ENCODE results near the gene PAX6. TPM values are rescaled to one million over a fixed set of nuclear protein-coding genes. Genes with fewer than 3 reads are reported as not detected.

PAX6 gene
- total RNA-seq, 1 donor from 2014 or later: not detected

DNA sequence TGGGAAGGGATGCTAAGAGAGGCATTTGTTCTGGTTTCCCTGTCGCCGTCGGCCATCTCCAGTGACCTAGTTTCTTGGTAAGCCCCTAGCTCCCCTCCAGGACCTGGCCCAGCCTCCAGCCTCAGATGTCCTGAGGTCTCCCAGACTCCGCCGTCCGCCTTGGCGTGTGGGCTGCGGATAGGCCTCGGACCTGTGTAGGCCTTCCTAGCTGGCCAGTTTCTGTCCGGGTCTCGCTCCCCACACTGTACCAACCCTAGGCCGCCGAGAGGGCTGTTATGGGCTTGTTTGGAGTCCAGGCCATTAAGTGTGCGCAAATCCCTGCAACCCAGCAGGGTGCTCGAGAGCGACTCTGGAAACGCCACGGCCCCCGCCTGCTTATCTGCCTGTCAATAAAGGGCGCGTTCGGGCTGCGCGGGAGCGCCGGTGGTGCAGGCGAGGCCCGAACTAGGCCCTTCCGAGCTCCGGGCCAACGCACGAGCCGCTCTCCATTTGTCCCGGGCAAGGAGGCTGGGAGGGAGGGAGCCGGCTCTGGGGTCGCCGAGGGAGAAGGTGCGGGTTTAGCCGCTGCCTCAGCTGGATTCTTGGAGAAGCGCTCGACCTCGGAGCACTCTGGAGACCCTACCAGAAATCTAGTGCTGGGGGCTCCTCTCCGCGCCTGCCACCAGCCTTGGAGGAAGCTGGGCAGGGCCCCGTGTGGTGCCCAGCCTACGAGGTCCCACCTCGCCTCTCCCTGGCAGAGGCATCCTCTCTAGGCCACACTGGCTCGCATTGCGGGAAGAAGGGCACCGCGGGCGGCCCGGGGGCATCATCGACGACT lies 8.7 kb upstream of the PAX6 start:
- H3K9me3 Mint-ChIP-seq: no peaks in the 10 kb centered on the region
- peaks cover 75% of the 10 kb centered on the region for H3K27me3 Mint-ChIP-seq (ENCODE audit: low read depth)
- H3K27ac Mint-ChIP-seq: no peak overlapping the region
- H3K36me3 Mint-ChIP-seq (ENCODE audit: low read depth): no peaks in the 10 kb centered on the region
- intact Hi-C loops (cut with micrococcal nuclease): loop anchor here (10.0 kb wide), 3 partner anchors 135 to 515 kb away; no protein-coding TSS in a partner anchor
- no peak for DNase-seq (ENCODE audit: low spot score)
- no peaks in the 10 kb centered on the region for H3K4me1 Mint-ChIP-seq (ENCODE audit: low read depth)
- no peak overlapping the region for H3K4me3 Mint-ChIP-seq (ENCODE audit: low read depth)

DNA sequence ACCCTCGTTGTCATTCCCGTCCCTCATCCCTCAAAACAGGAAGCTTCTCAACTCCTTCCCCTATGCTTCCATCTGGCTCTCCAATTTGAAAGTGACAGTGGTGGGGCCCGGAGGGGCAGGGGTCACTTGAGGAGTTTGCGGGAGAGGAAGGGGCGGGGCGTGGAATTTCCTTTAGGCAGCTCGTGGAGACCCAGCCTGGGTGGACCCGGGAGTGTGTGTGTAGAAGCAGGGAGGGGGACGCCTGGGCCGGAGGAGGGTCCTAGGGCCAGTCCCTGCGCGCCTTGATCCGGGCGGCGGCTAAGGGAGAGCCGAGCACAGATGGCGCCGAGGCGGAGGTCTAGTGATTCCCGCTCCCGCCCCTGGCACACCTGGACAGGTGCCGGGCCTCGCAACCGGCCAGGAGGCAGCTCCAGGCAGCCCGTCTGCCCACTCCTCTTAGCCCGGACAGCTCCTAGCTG lies 7.8 kb upstream of the PAX6 start:
- no peak for DNase-seq (ENCODE audit: low spot score)

DNA sequence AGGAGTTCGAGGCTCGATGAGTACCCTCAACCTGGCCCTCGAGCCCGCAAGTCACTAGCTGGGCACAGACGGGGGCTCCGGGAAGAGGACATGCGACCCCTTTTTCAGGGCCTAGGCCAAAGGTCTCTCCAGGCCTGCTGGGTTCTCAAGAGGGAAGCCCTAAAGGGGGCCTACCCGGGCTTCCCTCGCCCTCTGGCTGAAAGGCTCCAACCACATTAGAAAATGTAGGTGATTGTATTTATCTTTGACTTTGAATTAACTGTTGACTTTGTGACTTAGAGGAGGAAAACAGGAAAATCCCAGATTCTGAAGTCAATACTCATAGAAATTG lies 7.3 kb upstream of the PAX6 start:
- H3K27me3 Mint-ChIP-seq (ENCODE audit: low read depth): peaks cover 76% of the 10 kb centered on the region
- no peaks in the 10 kb centered on the region for H3K9me3 Mint-ChIP-seq
- H3K27ac Mint-ChIP-seq: no peak overlapping the region
- no peak overlapping the region for H3K4me3 Mint-ChIP-seq (ENCODE audit: low read depth)
- no peaks in the 10 kb centered on the region for H3K4me1 Mint-ChIP-seq (ENCODE audit: low read depth)
- intact Hi-C loops (cut with micrococcal nuclease): loop anchor here (1.0 to 10.0 kb wide), 2 partner anchors 8 to 334 kb away; no protein-coding TSS in a partner anchor
- H3K36me3 Mint-ChIP-seq (ENCODE audit: low read depth): no peaks in the 10 kb centered on the region
- no peak for DNase-seq (ENCODE audit: low spot score)

More for the DNA sequence above, 7.8 kb upstream of the PAX6 start:
- no peaks in the 10 kb centered on the region for H3K9me3 Mint-ChIP-seq
- intact Hi-C loops (cut with micrococcal nuclease): loop anchor here (1.0 to 10.0 kb wide), 2 partner anchors 7 to 334 kb away; no protein-coding TSS in a partner anchor
- H3K27me3 Mint-ChIP-seq (ENCODE audit: low read depth): peaks cover 74% of the 10 kb centered on the region
- no peaks in the 10 kb centered on the region for H3K36me3 Mint-ChIP-seq (ENCODE audit: low read depth)
- H3K27ac Mint-ChIP-seq: no peak overlapping the region
- H3K4me1 Mint-ChIP-seq (ENCODE audit: low read depth): no peaks in the 10 kb centered on the region
- no peak overlapping the region for H3K4me3 Mint-ChIP-seq (ENCODE audit: low read depth)

DNA sequence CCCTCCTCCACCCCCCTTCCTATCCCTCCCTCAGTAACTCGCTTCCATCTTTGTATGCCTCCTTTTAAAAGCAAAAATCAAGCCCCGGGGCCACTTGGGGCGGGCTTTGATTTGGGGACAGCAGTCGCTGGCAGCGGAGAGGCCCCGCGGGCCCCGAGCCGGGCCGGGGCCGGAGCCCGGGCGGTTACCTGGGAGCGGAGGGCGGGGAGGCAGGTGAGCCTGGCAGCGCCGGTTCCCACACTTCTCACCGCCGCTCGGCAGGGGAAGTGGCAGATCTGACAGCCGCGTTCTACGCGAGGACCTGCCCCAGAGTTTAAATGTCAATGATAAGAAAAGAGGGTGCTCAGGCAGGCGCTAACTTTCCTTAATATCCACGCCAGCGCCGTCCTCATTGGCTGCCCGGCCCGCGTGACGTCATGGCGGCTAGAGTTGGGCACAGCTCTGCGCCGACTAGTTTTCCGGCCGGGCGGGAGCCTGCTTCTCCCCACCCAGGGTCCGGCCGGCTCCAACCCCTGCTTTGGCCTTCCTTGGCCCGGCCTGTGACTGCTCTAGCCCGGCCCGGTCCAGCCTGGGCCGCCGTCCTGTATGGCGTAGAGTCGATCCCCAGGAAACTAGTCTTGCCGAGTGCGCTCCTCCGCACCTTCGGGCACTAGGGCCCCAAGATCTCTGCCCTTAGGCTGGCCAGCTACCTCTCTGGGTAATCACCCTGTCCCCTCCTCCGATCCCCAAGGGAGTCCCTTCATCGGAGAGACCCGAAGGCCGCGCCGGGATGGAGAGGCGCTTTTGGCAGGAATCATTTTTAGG lies 6.7 kb upstream of the PAX6 start:
- H3K36me3 Mint-ChIP-seq (ENCODE audit: low read depth): no peaks in the 10 kb centered on the region
- H3K4me1 Mint-ChIP-seq (ENCODE audit: low read depth): no peaks in the 10 kb centered on the region
- H3K9me3 Mint-ChIP-seq: no peaks in the 10 kb centered on the region
- H3K27ac Mint-ChIP-seq: no peak overlapping the region
- H3K4me3 Mint-ChIP-seq (ENCODE audit: low read depth): no peak overlapping the region
- no peak for DNase-seq (ENCODE audit: low spot score)
- H3K27me3 Mint-ChIP-seq (ENCODE audit: low read depth): peaks cover 73% of the 10 kb centered on the region
- intact Hi-C loops (cut with micrococcal nuclease): loop anchor here (1.0 to 10.0 kb wide), 2 partner anchors 8 to 333 kb away; no protein-coding TSS in a partner anchor

DNA sequence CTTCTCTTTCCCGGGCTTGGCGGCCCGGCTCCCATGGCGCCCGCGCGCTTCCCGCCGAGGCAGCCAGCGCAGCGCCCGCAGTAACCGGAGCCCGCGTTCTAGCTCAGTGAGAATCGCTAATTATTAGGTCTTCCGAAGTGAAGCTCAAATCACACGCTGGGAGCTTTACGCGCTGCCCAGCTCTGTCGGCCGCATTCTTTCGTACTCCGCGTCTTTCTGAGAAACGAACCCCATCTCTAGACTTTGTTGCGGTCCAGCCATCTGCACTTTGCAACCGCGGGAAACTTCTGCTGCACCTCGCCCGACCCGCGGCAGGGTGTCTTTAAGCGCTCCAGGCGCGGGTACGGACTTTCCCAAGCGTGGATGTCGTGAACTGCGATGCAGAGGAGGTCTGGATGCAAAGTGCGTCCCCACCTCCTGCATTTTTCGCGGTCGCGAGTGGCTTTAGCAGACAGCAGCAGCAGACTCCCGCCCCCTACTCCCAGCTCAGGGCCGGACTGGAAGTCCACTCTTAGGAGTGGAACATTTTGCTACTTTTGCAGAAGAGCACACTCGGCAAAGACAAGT lies 6.0 kb upstream of the PAX6 start:
- no peak for DNase-seq (ENCODE audit: low spot score)
- Mint-ChIP-seq H3K27ac (no peak overlapping the region), H3K27me3 (ENCODE audit: low read depth) (peaks cover 73% of the 10 kb centered on the region)

DNA sequence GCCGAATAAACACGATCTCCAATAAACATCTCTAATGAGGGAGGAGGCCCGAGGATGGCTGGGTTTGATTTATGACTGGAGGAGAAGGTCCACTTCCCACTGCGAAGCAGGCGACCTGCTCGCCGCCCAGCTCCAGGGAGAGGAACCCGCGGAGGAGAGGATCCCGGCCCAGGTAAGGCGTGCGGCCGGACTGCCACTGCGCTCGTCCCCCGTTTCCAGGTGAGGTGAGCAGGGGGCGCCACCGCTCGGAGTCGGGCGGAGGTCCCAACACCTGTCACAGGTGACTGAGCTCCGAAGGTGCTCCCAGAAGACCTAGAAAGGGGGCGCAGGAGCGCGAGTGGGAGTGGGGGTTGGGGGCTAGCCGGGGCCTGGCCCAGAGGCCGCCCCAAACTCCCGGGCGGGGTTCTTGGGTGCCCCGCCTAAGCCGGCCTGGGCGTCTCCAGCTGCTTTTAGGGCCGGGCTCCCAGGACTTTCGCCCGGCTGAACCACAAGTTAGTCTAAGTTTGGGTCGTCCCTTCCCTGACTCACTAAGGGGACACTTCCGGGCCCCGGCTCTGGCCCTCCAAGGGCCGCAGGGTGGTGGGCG lies 5.4 kb upstream of the PAX6 start:
- H3K36me3 Mint-ChIP-seq (ENCODE audit: low read depth): no peaks in the 10 kb centered on the region
- intact Hi-C loops (cut with micrococcal nuclease): loop anchor here (10.0 kb wide), 1 partner anchor 332 kb away; no protein-coding TSS in a partner anchor
- H3K9me3 Mint-ChIP-seq: no peaks in the 10 kb centered on the region
- no peak overlapping the region for H3K27ac Mint-ChIP-seq
- peaks cover 71% of the 10 kb centered on the region for H3K27me3 Mint-ChIP-seq (ENCODE audit: low read depth)
- H3K4me3 Mint-ChIP-seq (ENCODE audit: low read depth): no peak overlapping the region
- DNase-seq (ENCODE audit: low spot score): no peak
- peaks cover 2% of the 10 kb centered on the region for H3K4me1 Mint-ChIP-seq (ENCODE audit: low read depth)

More for the DNA sequence above, 6.0 kb upstream of the PAX6 start:
- Mint-ChIP-seq H3K9me3 (no peaks in the 10 kb centered on the region), H3K36me3 (ENCODE audit: low read depth) (no peaks in the 10 kb centered on the region), H3K4me1 (ENCODE audit: low read depth) (no peaks in the 10 kb centered on the region), H3K4me3 (ENCODE audit: low read depth) (no peak overlapping the region)
- intact Hi-C loops (cut with micrococcal nuclease): loop anchor here (10.0 kb wide), 1 partner anchor 332 kb away; no protein-coding TSS in a partner anchor

DNA sequence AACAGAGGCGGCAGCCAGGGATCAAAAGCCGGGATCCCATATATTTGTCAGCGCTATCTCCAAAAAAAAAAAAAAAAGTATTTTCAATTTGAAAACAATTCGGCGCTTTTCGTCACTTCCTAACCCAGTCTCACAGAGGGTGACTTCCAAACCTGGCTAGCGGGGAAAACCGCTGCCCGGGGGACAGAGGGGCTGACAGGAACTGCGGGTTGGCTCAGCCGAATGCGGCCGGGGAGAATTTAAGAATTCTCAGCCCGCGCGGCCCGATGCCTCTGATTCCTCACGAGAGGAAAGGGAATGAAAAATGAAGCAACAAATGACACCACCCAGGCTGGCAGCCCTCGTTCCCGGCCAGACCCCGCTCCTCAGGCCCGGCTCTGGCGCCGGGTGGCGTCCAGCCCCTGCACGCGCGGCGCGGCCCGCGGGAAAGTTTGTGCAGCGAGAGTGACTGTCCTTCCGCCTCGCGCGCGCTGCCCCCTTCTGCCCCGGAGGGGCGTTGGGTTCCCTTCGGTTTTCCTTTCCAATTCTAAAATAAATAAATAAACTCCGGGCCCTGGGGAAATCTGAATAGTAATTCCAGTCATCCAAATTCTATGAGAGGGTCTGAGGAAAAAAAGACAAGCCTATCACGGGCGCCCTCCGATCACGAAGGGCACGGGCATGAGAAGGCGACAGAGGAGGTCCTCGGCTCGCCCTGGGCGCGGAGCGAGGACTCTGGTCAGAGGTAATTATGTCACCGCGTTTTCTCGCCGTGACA lies 4.8 kb upstream of the PAX6 start:
- H3K4me1 Mint-ChIP-seq (ENCODE audit: low read depth): peaks cover 4% of the 10 kb centered on the region
- H3K36me3 Mint-ChIP-seq (ENCODE audit: low read depth): no peaks in the 10 kb centered on the region
- no peak overlapping the region for H3K27ac Mint-ChIP-seq
- H3K9me3 Mint-ChIP-seq: no peaks in the 10 kb centered on the region
- no peak for DNase-seq (ENCODE audit: low spot score)
- H3K27me3 Mint-ChIP-seq (ENCODE audit: low read depth): peaks cover 68% of the 10 kb centered on the region
- no peak overlapping the region for H3K4me3 Mint-ChIP-seq (ENCODE audit: low read depth)
- intact Hi-C loops (cut with micrococcal nuclease): loop anchor here (1.0 to 10.0 kb wide), 3 partner anchors 14 to 621 kb away; no protein-coding TSS in a partner anchor

DNA sequence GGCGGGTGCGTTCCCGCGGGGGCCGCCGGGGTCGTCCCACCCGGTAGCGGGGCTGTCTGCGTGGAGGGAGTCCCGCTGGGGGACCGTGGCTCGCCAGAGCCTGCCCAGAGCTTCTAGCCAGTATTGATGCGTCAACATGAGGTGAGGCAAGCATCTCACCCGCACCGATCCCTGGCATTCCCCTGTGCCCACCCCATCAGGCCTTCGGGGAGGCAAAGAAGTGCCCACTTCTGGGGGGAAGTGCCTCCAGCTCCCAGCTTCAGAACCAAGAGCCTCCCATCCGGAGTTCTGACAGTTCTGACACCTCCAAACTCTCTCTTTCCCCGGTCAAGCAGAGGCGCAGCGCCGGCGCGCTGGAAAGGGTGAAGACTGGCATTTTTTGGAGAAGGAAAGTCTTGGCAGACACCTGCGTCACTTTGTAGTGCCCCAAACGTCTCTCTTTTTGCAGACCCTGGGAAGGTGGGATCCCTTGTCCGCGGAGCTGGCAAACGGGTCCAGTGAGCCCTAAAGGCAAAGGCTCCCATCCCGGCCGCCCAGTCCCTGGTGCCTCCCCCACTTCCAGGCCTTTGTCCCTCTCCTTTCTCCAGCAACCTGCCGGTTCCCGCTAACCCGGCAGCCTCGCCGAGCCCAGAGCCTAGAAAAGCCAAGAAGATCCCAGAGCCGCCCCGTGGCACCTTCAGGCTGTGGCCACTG lies 3.2 kb upstream of the PAX6 start:
- intact Hi-C loops (cut with micrococcal nuclease): loop anchor here (2.0 to 10.0 kb wide), 2 partner anchors 330 to 622 kb away; no protein-coding TSS in a partner anchor
- no peak overlapping the region for H3K4me3 Mint-ChIP-seq (ENCODE audit: low read depth)
- H3K27ac Mint-ChIP-seq: no peak overlapping the region
- peaks cover 10% of the 10 kb centered on the region for H3K4me1 Mint-ChIP-seq (ENCODE audit: low read depth)
- DNase-seq (ENCODE audit: low spot score): no peak
- no peaks in the 10 kb centered on the region for H3K9me3 Mint-ChIP-seq
- peaks cover 64% of the 10 kb centered on the region for H3K27me3 Mint-ChIP-seq (ENCODE audit: low read depth)
- H3K36me3 Mint-ChIP-seq (ENCODE audit: low read depth): no peaks in the 10 kb centered on the region

DNA sequence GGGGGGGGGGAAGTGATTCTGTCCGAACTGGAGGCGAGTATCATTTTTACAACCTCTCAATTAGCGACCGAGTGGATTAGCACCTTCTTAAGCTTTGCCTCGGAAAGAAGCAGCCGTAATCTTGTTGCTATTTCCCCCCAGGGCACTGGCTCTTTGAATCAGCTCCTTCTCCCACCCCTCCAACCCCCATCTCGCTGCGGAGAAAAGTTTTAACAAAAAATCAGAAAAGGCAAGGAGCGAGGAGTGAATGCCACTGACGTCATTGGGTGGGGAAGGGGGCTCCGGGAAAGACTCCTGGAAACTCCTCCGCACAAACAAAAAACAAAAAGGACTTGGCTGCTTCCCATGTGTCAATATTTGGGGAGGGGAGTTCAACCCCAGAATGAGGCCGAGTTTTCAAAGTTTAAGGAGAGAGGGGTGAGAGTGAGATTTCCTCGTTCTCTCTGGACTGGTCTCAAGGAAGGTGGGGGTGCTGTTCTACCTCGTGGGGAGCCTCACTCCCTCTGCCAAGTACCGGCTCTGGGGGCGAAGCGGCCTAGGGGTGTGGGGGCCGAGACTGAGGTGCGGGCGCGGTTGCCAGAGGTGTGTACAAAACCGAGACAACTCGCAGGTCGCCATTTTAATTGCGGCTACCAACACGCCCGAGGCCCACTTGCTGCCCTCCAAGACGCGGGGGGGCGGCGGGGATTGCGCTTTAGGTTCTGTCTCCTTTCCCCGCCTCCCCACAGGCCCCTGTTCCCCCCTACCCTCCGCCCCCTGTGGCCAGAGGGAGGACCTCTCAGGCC lies 2.5 kb upstream of the PAX6 start:
- Mint-ChIP-seq H3K9me3 (no peaks in the 10 kb centered on the region), H3K27ac (no peak overlapping the region), H3K4me1 (ENCODE audit: low read depth) (peaks cover 14% of the 10 kb centered on the region), H3K36me3 (ENCODE audit: low read depth) (no peaks in the 10 kb centered on the region), H3K4me3 (ENCODE audit: low read depth) (no peak overlapping the region), H3K27me3 (ENCODE audit: low read depth) (peaks cover 66% of the 10 kb centered on the region)
- DNase-seq (ENCODE audit: low spot score): no peak
- intact Hi-C loops (cut with micrococcal nuclease): loop anchor here (2.0 to 10.0 kb wide), 2 partner anchors 329 to 623 kb away; no protein-coding TSS in a partner anchor

DNA sequence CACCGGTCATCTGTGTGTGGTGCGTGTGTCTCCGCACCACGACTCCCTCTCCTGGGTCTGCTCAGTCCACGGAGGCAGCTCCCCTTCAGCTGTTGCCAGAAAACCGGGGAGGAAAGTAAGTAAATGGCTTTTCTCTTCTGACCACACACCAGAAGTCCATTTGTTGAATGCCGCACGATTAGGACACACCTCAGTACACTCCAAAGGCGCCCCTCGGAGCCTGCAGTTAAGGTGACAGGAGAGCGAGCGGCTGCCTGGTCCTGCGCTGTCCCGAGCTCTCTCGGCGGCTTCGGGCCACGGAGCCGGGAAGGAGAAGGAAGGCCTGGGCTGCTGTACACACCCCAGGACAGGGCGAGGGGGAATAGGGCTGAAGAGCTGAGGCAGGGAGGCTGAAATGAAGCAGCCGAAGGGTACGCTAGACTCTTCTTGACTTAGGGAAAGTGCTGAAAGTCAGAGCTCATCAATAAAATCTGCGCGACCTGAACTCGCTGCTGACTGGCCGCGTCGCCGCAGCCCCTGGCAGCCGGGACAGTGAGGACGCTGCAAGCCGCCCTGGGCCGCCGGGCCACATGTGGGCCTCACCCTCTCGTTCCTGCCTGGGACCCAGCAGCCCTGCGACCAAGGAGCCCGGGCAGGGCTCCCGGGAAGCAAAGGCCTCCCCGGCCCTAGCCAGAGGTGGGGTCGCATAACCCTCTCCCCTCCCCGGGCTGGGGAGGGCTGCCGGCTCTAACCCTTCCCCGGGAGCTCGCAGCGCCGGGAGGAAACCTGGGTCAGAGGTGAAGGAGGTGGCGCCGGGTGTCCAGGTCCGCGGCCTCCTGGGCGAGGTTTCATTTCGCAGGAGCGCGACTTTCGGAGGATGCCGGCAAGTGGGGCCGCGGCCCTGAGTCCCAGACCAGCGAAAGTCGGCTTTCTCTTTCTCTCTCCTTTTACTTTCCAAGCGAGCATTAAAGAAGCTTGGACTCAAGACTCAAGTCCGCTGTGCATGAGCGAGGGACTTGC lies 1.6 kb upstream of the PAX6 start:
- DNase-seq (ENCODE audit: low spot score): no peak
- Mint-ChIP-seq H3K4me3 (ENCODE audit: low read depth) (no peak overlapping the region), H3K27ac (no peak overlapping the region), H3K27me3 (ENCODE audit: low read depth) (peaks cover 69% of the 10 kb centered on the region), H3K4me1 (ENCODE audit: low read depth) (peaks cover 14% of the 10 kb centered on the region), H3K9me3 (no peaks in the 10 kb centered on the region), H3K36me3 (ENCODE audit: low read depth) (no peaks in the 10 kb centered on the region)
- intact Hi-C loops (cut with micrococcal nuclease): loop anchor here (10.0 kb wide), 1 partner anchor 328 kb away; no protein-coding TSS in a partner anchor
